HEK293T (cell line): ENCODE measurements around the gene POMGNT1.
"Not testable (repeated sequence)": the region's sequence is repeated elsewhere in the genome, so short reads cannot be mapped to it uniquely, and the experiment has no call there.

Experiments
- ARNT ChIP-seq: fragments of 450-650 bp; IDR thresholded peaks from 2 replicates; pipeline ENCODE4 v1.6.1; 2017; ENCODE audit warnings: mild to moderate bottlenecking
- BHLHE40 ChIP-seq: fragments of 450-650 bp; IDR thresholded peaks from 2 replicates; pipeline ENCODE4 v1.6.1; 2016; ENCODE audit warnings: mild to moderate bottlenecking, moderate library complexity, borderline replicate concordance
- ELF4 ChIP-seq: fragments of 450-650 bp; IDR thresholded peaks from 2 replicates; pipeline ENCODE4 v1.6.1; 2017; ENCODE audit warnings: antibody characterized with exemption
- FOXA1 ChIP-seq: fragments of 450-650 bp; IDR thresholded peaks from 2 replicates; pipeline ENCODE4 v1.6.1; 2016; ENCODE audit warnings: mild to moderate bottlenecking
- FOXK2 ChIP-seq: fragments of 450-650 bp; IDR thresholded peaks from 2 replicates; pipeline ENCODE4 v1.6.1; 2016; ENCODE audit warnings: mild to moderate bottlenecking
- FOXM1 ChIP-seq: fragments of 450-650 bp; IDR thresholded peaks from 2 replicates; pipeline ENCODE4 v1.6.1; 2017; ENCODE audit warnings: mild to moderate bottlenecking, borderline replicate concordance
- HDGF ChIP-seq: fragments of 450-650 bp; IDR thresholded peaks from 2 replicates; pipeline ENCODE4 v1.6.1; 2017; ENCODE audit warnings: antibody characterized with exemption, borderline replicate concordance
- L3MBTL2 ChIP-seq: fragments of 450-650 bp; conservative IDR thresholded peaks from 2 replicates; pipeline ENCODE4 v1.6.1; 2016; ENCODE audit warnings: mild to moderate bottlenecking
- NFRKB ChIP-seq: fragments of 450-650 bp; IDR thresholded peaks from 2 replicates; pipeline ENCODE4 v1.6.1; 2016; ENCODE audit warnings: mild to moderate bottlenecking, moderate library complexity
- SP1 ChIP-seq: fragments of 450-650 bp; IDR thresholded peaks from 2 replicates; pipeline ENCODE4 v1.6.1; 2017
- SUZ12 ChIP-seq: fragments of 450-650 bp; IDR thresholded peaks from 2 replicates; pipeline ENCODE4 v1.6.1; 2016; ENCODE audit warnings: mild to moderate bottlenecking
- TARDBP ChIP-seq: fragments of 450-650 bp; IDR thresholded peaks from 2 replicates; pipeline ENCODE4 v1.6.1; 2016
- ZNF384 ChIP-seq: fragments of 450-650 bp; IDR thresholded peaks from 2 replicates; pipeline ENCODE4 v1.6.1; 2016
- TF ChIP-seq, protein P1 (sequence below): fragments of 450-650 bp; IDR thresholded peaks from 2 replicates; pipeline ENCODE4 v1.6.1; 2016

DNA sequence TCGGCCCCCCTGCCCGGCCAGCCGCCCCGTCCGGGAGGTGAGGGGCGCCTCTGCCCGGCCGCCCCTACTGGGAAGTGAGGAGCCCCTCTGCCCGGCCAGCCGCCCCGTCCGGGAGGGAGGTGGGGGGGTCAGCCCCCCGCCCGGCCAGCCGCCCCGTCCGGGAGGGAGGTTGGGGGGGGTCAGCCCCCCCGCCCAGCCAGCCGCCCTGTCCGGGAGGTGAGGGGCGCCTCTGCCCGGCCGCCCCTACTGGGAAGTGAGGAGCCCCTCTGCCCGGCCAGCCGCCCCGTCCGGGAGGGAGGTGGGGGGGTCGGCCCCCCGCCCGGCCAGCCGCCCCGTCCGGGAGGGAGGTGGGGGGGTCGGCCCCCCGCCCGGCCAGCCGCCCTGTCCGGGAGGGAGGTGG is 43.5 kb upstream of the POMGNT1 start:
- TF ChIP-seq FOXK2, NFRKB, HDGF, ELF4, BHLHE40, ZNF384, SUZ12, FOXM1, SP1, ARNT, L3MBTL2, FOXA1, TARDBP: not testable (repeated sequence)
- TF ChIP-seq, protein P1, sequence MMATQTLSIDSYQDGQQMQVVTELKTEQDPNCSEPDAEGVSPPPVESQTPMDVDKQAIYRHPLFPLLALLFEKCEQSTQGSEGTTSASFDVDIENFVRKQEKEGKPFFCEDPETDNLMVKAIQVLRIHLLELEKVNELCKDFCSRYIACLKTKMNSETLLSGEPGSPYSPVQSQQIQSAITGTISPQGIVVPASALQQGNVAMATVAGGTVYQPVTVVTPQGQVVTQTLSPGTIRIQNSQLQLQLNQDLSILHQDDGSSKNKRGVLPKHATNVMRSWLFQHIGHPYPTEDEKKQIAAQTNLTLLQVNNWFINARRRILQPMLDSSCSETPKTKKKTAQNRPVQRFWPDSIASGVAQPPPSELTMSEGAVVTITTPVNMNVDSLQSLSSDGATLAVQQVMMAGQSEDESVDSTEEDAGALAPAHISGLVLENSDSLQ, result not testable (repeated sequence)
